GM12875 (cell line): ENCODE measurements around the gene KREMEN1.

Experiments
- H3K4me3 ChIP-seq: one replicate; pipeline ENCODE4 v1.5.1; 2011; ENCODE audit warnings: low read depth, low read length, control low read depth
- CTCF ChIP-seq: IDR thresholded peaks from 2 replicates; pipeline ENCODE4 v1.5.1; 2011; ENCODE audit warnings: low read depth, mild to moderate bottlenecking, control low read depth, inconsistent platforms, low read length, moderate library complexity, borderline replicate concordance; ENCODE audit not compliant: insufficient read depth

KREMEN1 gene

GRCh38 chr22:29215012-29215860 lies 142.4 kb downstream of the KREMEN1 start:
- no peak overlapping the region for H3K4me3 ChIP-seq
- no peak for TF ChIP-seq CTCF

- TF ChIP-seq CTCF, result no peak
- no peak overlapping the region for H3K4me3 ChIP-seq
Observed at GRCh38 chr22:29216011-29216872, 143.4 kb downstream of the KREMEN1 start.

GRCh38 chr22:29216873-29217666 lies 144.2 kb downstream of the KREMEN1 start:
- TF ChIP-seq CTCF, result no peak
- no peak overlapping the region for H3K4me3 ChIP-seq
